HG03460 (cell line): ENCODE results near the gene CYBB.

Experiments used
- ATAC-seq: cut with Tn5 transposase; IDR thresholded peaks from one replicate; pipeline ENCODE4 v1.9.1; 2021; ENCODE audit not compliant: unreplicated experiment

CYBB gene

GRCh38 chrX:37783305-37783704, 3.4 kb downstream of the CYBB start:
- ATAC-seq, result no peak

GRCh38 chrX:37785569-37785968, 5.7 kb downstream of the CYBB start:
- no peak for ATAC-seq

- ATAC-seq, result peak; percentile 82
Observed at GRCh38 chrX:37786624-37787422, 7.0 kb downstream of the CYBB start.

- ATAC-seq, result peak; percentile 51
Observed at GRCh38 chrX:37787423-37787869, 7.6 kb downstream of the CYBB start.

- no peak for ATAC-seq
Observed at GRCh38 chrX:37796310-37796709, 16.5 kb downstream of the CYBB start.

GRCh38 chrX:37796805-37797204, 16.9 kb downstream of the CYBB start:
- peak; percentile 92 for ATAC-seq

GRCh38 chrX:37799936-37800335, 20.1 kb downstream of the CYBB start:
- ATAC-seq, result no peak

- ATAC-seq, result no peak
Observed at GRCh38 chrX:37800717-37801116, 20.9 kb downstream of the CYBB start.

GRCh38 chrX:37802028-37802427, 22.2 kb downstream of the CYBB start:
- no peak for ATAC-seq

GRCh38 chrX:37803057-37803456, 23.2 kb downstream of the CYBB start:
- no peak for ATAC-seq

GRCh38 chrX:37809970-37810369, 30.1 kb downstream of the CYBB start:
- no peak for ATAC-seq

GRCh38 chrX:37812110-37812509, 32.3 kb downstream of the CYBB start:
- ATAC-seq, result no peak

GRCh38 chrX:37813570-37813969, 33.7 kb downstream of the CYBB start:
- no peak for ATAC-seq

- no peak for ATAC-seq
Observed at GRCh38 chrX:37815366-37815765, 35.5 kb downstream of the CYBB start.

GRCh38 chrX:37816766-37817165, 36.9 kb downstream of the CYBB start:
- no peak for ATAC-seq

- ATAC-seq, result no peak
Observed at GRCh38 chrX:37817176-37817575, 37.3 kb downstream of the CYBB start.

- peak; percentile 45 for ATAC-seq
Observed at GRCh38 chrX:37817579-37817978, 37.7 kb downstream of the CYBB start.

GRCh38 chrX:37818031-37818430, 38.2 kb downstream of the CYBB start:
- peak; percentile 66 for ATAC-seq

- no peak for ATAC-seq
Observed at GRCh38 chrX:37820646-37821045, 40.8 kb downstream of the CYBB start.

GRCh38 chrX:37824491-37825214, 44.8 kb downstream of the CYBB start:
- ATAC-seq, result no peak

GRCh38 chrX:37825215-37825842, 45.5 kb downstream of the CYBB start:
- ATAC-seq, result peak; percentile 76

- no peak for ATAC-seq
Observed at GRCh38 chrX:37829721-37830120, 49.9 kb downstream of the CYBB start.
